Left ventricle myocardium inferior (tissue), 1 donor: ENCODE results near the gene PFN4. TPM values are rescaled to one million over a fixed set of nuclear protein-coding genes. Genes with fewer than 3 reads are reported as not detected.

Source experiments
- DNase-seq: peaks from one replicate; pipeline ENCODE4 v3.0.0-alpha.2; 2020
- H3K27ac ChIP-seq: fragments of 200-600 bp; replicated peaks from 2 replicates; pipeline ENCODE4 v1.8.0; 2021
- H3K27me3 ChIP-seq: fragments of 200-600 bp; 2 replicates; pipeline ENCODE4 v1.8.0; 2021; ENCODE audit warnings: low read depth
- H3K36me3 ChIP-seq: fragments of 200-600 bp; 2 replicates; pipeline ENCODE4 v1.8.0; 2021
- H3K4me1 ChIP-seq: fragments of 200-600 bp; 2 replicates; pipeline ENCODE4 v1.8.0; 2021
- H3K4me3 ChIP-seq: fragments of 200-600 bp; 2 replicates; pipeline ENCODE4 v1.8.0; 2021; ENCODE audit warnings: mild to moderate bottlenecking, moderate library complexity
- H3K9me3 ChIP-seq: fragments of 200-600 bp; replicated peaks from 2 replicates; pipeline ENCODE4 v1.8.0; 2021
- CTCF ChIP-seq: fragments of 200-600 bp; IDR thresholded peaks from 2 replicates; pipeline ENCODE4 v1.8.0; 2021; ENCODE audit warnings: antibody characterized with exemption, mild to moderate bottlenecking, borderline replicate concordance
- intact Hi-C: fragments of 100-400 bp; cut with micrococcal nuclease; formaldehyde crosslinking; loops from one replicate; pipeline ENCODE4 v1.11.0; 2022
- total RNA-seq: library from RNA; stranded (reverse); fragmentation: NEBNext Ultra II Directional; extraction: Animal tissue kit (Norgen Biotek cat#: 25700); gene quantifications from one replicate; pipeline ENCODE4 v1.2.1, GENCODE V29; 2021
- donor health status: DM: no; HTN: yes; CAD: no; lungs with severe emphysema.

PFN4 gene
- total RNA-seq, 1 donor from 2014 or later = 0.74 TPM

- H3K9me3 ChIP-seq = no peaks in the 10 kb centered on the region
- DNase-seq = no peak
- intact Hi-C loops = no loop called here
- H3K4me1 ChIP-seq = no peaks in the 10 kb centered on the region
- TF ChIP-seq CTCF = no peak
- peaks cover 50% of the 10 kb centered on the region for H3K36me3 ChIP-seq
- no peak overlapping the region for H3K27ac ChIP-seq
- H3K27me3 ChIP-seq = no peaks in the 10 kb centered on the region
- H3K4me3 ChIP-seq = no peak overlapping the region
Observed at GRCh38 chr2:24065341-24065740, 57.8 kb downstream of the PFN4 start.

Other genes with a start within 250 kb of the PFN4 start
- 7.9 TPM for gene ATAD2B, start 196.2 kb downstream of the PFN4 start, total RNA-seq
- gene UBXN2A, start 182.9 kb downstream of the PFN4 start, total RNA-seq = 18.5 TPM
- 0.16 TPM for gene MFSD2B, start 113.2 kb downstream of the PFN4 start, total RNA-seq
- 8.6 TPM for gene WDCP, start 75.9 kb downstream of the PFN4 start, total RNA-seq
- gene FKBP1B, start 73.6 kb downstream of the PFN4 start, total RNA-seq = 2.1 TPM
- 59.7 TPM for gene SF3B6, start 47.0 kb downstream of the PFN4 start, total RNA-seq
- gene TP53I3, start 38.5 kb downstream of the PFN4 start, total RNA-seq = 7.5 TPM
- 29.6 TPM for gene FAM228B, start 135 bp upstream of the PFN4 start, total RNA-seq
- gene FAM228A, start 51.7 kb upstream of the PFN4 start, total RNA-seq = 0.11 TPM
- 24.4 TPM for gene ITSN2, start 237.2 kb upstream of the PFN4 start, total RNA-seq